ENCODE measurements around the gene ZYG11B.

GRCh38 chr1:52752484-52752826 is 26.2 kb downstream of the ZYG11B start:
- TF ChIP-seq CTCF (IDR thresholded peaks at IDR 0.05; ENCODE audit: poor library complexity), result no peak
- TF ChIP-seq EZH2 (IDR thresholded peaks at IDR 0.05; ENCODE audit: borderline replicate concordance), result no peak

Measured in hepatocyte (in vitro differentiated cells).